ENCODE results near the gene RPL37A. TPM values are rescaled to one million over a fixed set of nuclear protein-coding genes. Genes with fewer than 3 reads are reported as not detected.

The RPL37A gene
- total RNA-seq, 2 donors from 2014 or later, result 1,435 to 1,814 TPM

GRCh38 chr2:216485745-216486144 lies 12.9 kb upstream of the RPL37A start:
- H3K9me3 ChIP-seq, result no peaks in the 10 kb centered on the region
- H3K4me1 ChIP-seq (replicated peaks), result no peaks in the 10 kb centered on the region
- H3K27ac ChIP-seq, result no peak overlapping the region
- H3K36me3 ChIP-seq, result no peaks in the 10 kb centered on the region
- WGBS, result 80% methylated on average over 5 of the region's 5 CpGs
- H3K4me3 ChIP-seq, result no peak overlapping the region
- no peak for DNase-seq (ENCODE audit: low spot score)
- TF ChIP-seq CTCF (IDR thresholded peaks at IDR 0.05) (no peak), POLR2AphosphoS5 (IDR thresholded peaks at IDR 0.05) (no peak)
- intact Hi-C loops (cut with DNase I), result no loop called here
- H3K27me3 ChIP-seq (replicated peaks; ENCODE audit: insufficient read depth), result no peaks in the 10 kb centered on the region

GRCh38 chr2:216486271-216486670 lies 12.4 kb upstream of the RPL37A start:
- Histone ChIP-seq H3K27ac (no peak overlapping the region), H3K4me3 (no peak overlapping the region), H3K9me3 (no peaks in the 10 kb centered on the region), H3K36me3 (no peaks in the 10 kb centered on the region), H3K27me3 (replicated peaks; ENCODE audit: insufficient read depth) (no peaks in the 10 kb centered on the region), H3K4me1 (replicated peaks) (no peaks in the 10 kb centered on the region)
- TF ChIP-seq CTCF (IDR thresholded peaks at IDR 0.05) (no peak), POLR2AphosphoS5 (IDR thresholded peaks at IDR 0.05) (no peak), POLR2A (IDR thresholded peaks at IDR 0.05) (no peak)
- intact Hi-C loops (cut with DNase I), result no loop called here
- DNase-seq (ENCODE audit: low spot score), result no peak
- WGBS, result 84% methylated on average over 7 of the region's 7 CpGs

- Histone ChIP-seq H3K27ac (no peak overlapping the region), H3K4me3 (no peak overlapping the region), H3K4me1 (replicated peaks) (no peaks in the 10 kb centered on the region), H3K9me3 (no peaks in the 10 kb centered on the region), H3K36me3 (no peaks in the 10 kb centered on the region), H3K27me3 (replicated peaks; ENCODE audit: insufficient read depth) (no peaks in the 10 kb centered on the region)
- no peak for DNase-seq (ENCODE audit: low spot score)
- TF ChIP-seq POLR2A (IDR thresholded peaks at IDR 0.05), result no peak
- no peak for TF ChIP-seq POLR2AphosphoS5 (IDR thresholded peaks at IDR 0.05)
- no peak for TF ChIP-seq CTCF (IDR thresholded peaks at IDR 0.05)
- intact Hi-C loops (cut with DNase I), result no loop called here
- WGBS, result 63% methylated on average over 4 of the region's 4 CpGs
These were observed 11.9 kb upstream of the RPL37A start for GRCh38 chr2:216486708-216487107.

- intact Hi-C loops (cut with DNase I), result no loop called here
- DNase-seq (ENCODE audit: low spot score), result no peak
- H3K4me1 ChIP-seq (replicated peaks), result no peaks in the 10 kb centered on the region
- H3K36me3 ChIP-seq, result no peaks in the 10 kb centered on the region
- H3K4me3 ChIP-seq, result no peak overlapping the region
- H3K27me3 ChIP-seq (replicated peaks; ENCODE audit: insufficient read depth), result no peaks in the 10 kb centered on the region
- WGBS, result 69% methylated on average over 1 of the region's 1 CpG
- H3K9me3 ChIP-seq, result no peaks in the 10 kb centered on the region
- H3K27ac ChIP-seq, result no peak overlapping the region
- no peak for TF ChIP-seq POLR2A (IDR thresholded peaks at IDR 0.05)
- no peak for TF ChIP-seq POLR2AphosphoS5 (IDR thresholded peaks at IDR 0.05)
- TF ChIP-seq CTCF (IDR thresholded peaks at IDR 0.05), result no peak
These were observed 8.6 kb upstream of the RPL37A start for GRCh38 chr2:216490061-216490460.

GRCh38 chr2:216491793-216492596 lies 6.6 kb upstream of the RPL37A start:
- H3K27ac ChIP-seq, result no peak overlapping the region
- 43% methylated on average over 9 of the region's 9 CpGs for WGBS

More at GRCh38 chr2:216491793-216492596, 6.6 kb upstream of the RPL37A start:
- intact Hi-C loops (cut with DNase I), result no loop called here
- H3K4me1 ChIP-seq (replicated peaks), result no peaks in the 10 kb centered on the region
- no peaks in the 10 kb centered on the region for H3K36me3 ChIP-seq
- H3K9me3 ChIP-seq, result no peaks in the 10 kb centered on the region
- H3K4me3 ChIP-seq, result no peak overlapping the region
- no peaks in the 10 kb centered on the region for H3K27me3 ChIP-seq (replicated peaks; ENCODE audit: insufficient read depth)
- DNase-seq (ENCODE audit: low spot score), result no peak
- no peak for TF ChIP-seq POLR2A (IDR thresholded peaks at IDR 0.05)
- no peak for TF ChIP-seq CTCF (IDR thresholded peaks at IDR 0.05)
- no peak for TF ChIP-seq POLR2AphosphoS5 (IDR thresholded peaks at IDR 0.05)
